B cell (primary cell): ENCODE data around the gene CACYBP. TPM values are rescaled to one million over a fixed set of nuclear protein-coding genes. Genes with fewer than 3 reads are reported as not detected.

Source experiments
- ATAC-seq: fragments of 200-7000 bp; cut with Tn5 transposase; one replicate; pipeline ENCODE4 v1.10.0; 2021; ENCODE audit warnings: low read depth, mild to moderate bottlenecking, moderate number of reproducible peaks, moderate library complexity
- CTCF ChIA-PET: fragments of 350-600 bp; sonication (Branson Sonifier 250); formaldehyde crosslinking; loops from one replicate; lab custom pipeline; 2021; ENCODE audit warnings: antibody characterized with exemption, inconsistent platforms; lab: Charles Lee
- POLR2A ChIA-PET: fragments of 350-600 bp; sonication (Branson Sonifier 250); formaldehyde crosslinking; loops from one replicate; lab custom pipeline; 2021; ENCODE audit warnings: antibody characterized with exemption; lab: Charles Lee
- DNase-seq: peaks from one replicate; pipeline ENCODE4 v3.0.0; 2013
- H2AFZ ChIP-seq: 2 replicates; pipeline ENCODE4 v1.6.1; 2012; ENCODE audit warnings: mild to moderate bottlenecking, low read depth, low read length; ENCODE audit not compliant: insufficient read depth, poor library complexity, severe bottlenecking
- H3K27ac ChIP-seq, 2 donors: 1 replicate in 1 of 2; 2 replicates in 1 of 2; pipeline ENCODE4 v1.5.1; 2012 to 2013; ENCODE audit warnings: low read length in 2 of 2, mild to moderate bottlenecking in 2 of 2, moderate library complexity in 1 of 2
- H3K27me3 ChIP-seq, 4 experiments: fragments of 200-600 bp in 1 of 4; sonication (generic) in 1 of 4; replicated peaks in 1 of 4; 1 replicate in 2 of 4; 2 replicates in 2 of 4; pipeline versions ENCODE4 v1.6.1 to v1.7.0; 2013 to 2016; ENCODE audit warnings: low read length in 3 of 4, mild to moderate bottlenecking in 2 of 4, mixed read lengths in 1 of 4, moderate library complexity in 1 of 4; ENCODE audit not compliant: insufficient read depth in 4 of 4, control insufficient read depth in 3 of 4; ENCODE audit errors: control extremely low read depth in 1 of 4
- H3K36me3 ChIP-seq, 2 experiments: replicated peaks in 1 of 2; 1 replicate in 1 of 2; 2 replicates in 1 of 2; pipeline versions ENCODE4 v1.6.1 to v1.7.1; 2013; ENCODE audit warnings: low read length in 1 of 2; ENCODE audit not compliant: insufficient read depth in 2 of 2, control insufficient read depth in 1 of 2; ENCODE audit errors: control extremely low read depth in 1 of 2, extremely low read depth in 1 of 2
- H3K4me1 ChIP-seq, 2 donors: fragments of 200-600 bp in 1 of 2; sonication (generic) in 1 of 2; 1 replicate in 1 of 2; 2 replicates in 1 of 2; pipeline versions ENCODE4 v1.5.1 to v1.6.1; 2013 to 2017; ENCODE audit warnings: low read length in 2 of 2; ENCODE audit not compliant: control insufficient read depth in 2 of 2, insufficient read depth in 2 of 2
- H3K4me2 ChIP-seq: replicated peaks from 2 replicates; pipeline ENCODE3; 2012; ENCODE audit warnings: mild to moderate bottlenecking, low read depth, low read length; ENCODE audit not compliant: poor library complexity, severe bottlenecking
- H3K4me3 ChIP-seq, 5 experiments: fragments of 200-600 bp in 1 of 5; sonication (generic) in 1 of 5; 1 replicate in 3 of 5; 2 replicates in 2 of 5; pipeline versions ENCODE4 v1.5.1 to v1.7.0; 2011 to 2016; ENCODE audit warnings: low read length in 4 of 5, mild to moderate bottlenecking in 4 of 5, low read depth in 2 of 5, control low read depth in 1 of 5, moderate library complexity in 1 of 5; ENCODE audit not compliant: insufficient read depth in 1 of 5; ENCODE audit errors: control extremely low read depth in 1 of 5, extremely low read depth in 1 of 5
- H3K79me2 ChIP-seq: fragments of 200-600 bp; sonication (generic); one replicate; pipeline ENCODE4 v1.6.0; 2016; ENCODE audit warnings: low read length; ENCODE audit not compliant: control insufficient read depth, insufficient read depth
- H3K9ac ChIP-seq: fragments of 200-600 bp; sonication (generic); 2 replicates; pipeline ENCODE4 v1.6.1; 2017; ENCODE audit warnings: mild to moderate bottlenecking, low read length, moderate library complexity
- H3K9me3 ChIP-seq, 3 donors: one replicate each; pipeline versions ENCODE4 v1.6.1 to v1.7.1; 2013; ENCODE audit warnings: low read length in 2 of 3; ENCODE audit not compliant: control insufficient read depth in 2 of 3, insufficient read depth in 1 of 3; ENCODE audit errors: control extremely low read depth in 1 of 3
- H4K20me1 ChIP-seq: 2 replicates; pipeline ENCODE4 v1.6.0; 2012; ENCODE audit warnings: mild to moderate bottlenecking, low read length; ENCODE audit not compliant: insufficient read depth, control insufficient read depth, poor library complexity, severe bottlenecking
- H3K27ac Mint-ChIP-seq: one replicate; pipeline ENCODE4 v1.8.0; 2021; ENCODE audit warnings: mixed read lengths
- H3K27me3 Mint-ChIP-seq: one replicate; pipeline ENCODE4 v1.8.0; 2021; ENCODE audit warnings: mixed read lengths
- H3K4me1 Mint-ChIP-seq: one replicate; pipeline ENCODE4 v1.8.0; 2021; ENCODE audit warnings: mixed read lengths
- H3K4me3 Mint-ChIP-seq: one replicate; pipeline ENCODE4 v1.8.0; 2021; ENCODE audit warnings: mixed read lengths
- H3K9me3 Mint-ChIP-seq: one replicate; pipeline ENCODE4 v1.8.0; 2022; ENCODE audit warnings: mixed read lengths; ENCODE audit not compliant: insufficient read depth
- CTCF ChIP-seq: fragments of 200-600 bp; IDR thresholded peaks from one replicate; pipeline ENCODE4 v1.8.0; 2022; ENCODE audit warnings: antibody characterized with exemption, mild to moderate bottlenecking
- EZH2 ChIP-seq: IDR thresholded peaks from 2 replicates; pipeline ENCODE4 v1.6.1; 2012; ENCODE audit warnings: borderline replicate concordance, low read depth, mild to moderate bottlenecking, moderate library complexity, low read length; ENCODE audit not compliant: insufficient read depth, poor library complexity, severe bottlenecking
- WGBS: methylation state at CpG from one replicate; pipeline ENCODE4 v1.1.5; 2013; ENCODE audit warnings: missing lambda C conversion rate; ENCODE audit not compliant: insufficient coverage; 5-methylcytosine and 5-hydroxymethylcytosine counted together
- intact Hi-C: fragments of 100-400 bp; cut with micrococcal nuclease; formaldehyde crosslinking; loops from one replicate; pipeline ENCODE4 v1.10.0; 2022
- polyA plus RNA-seq: library from polyadenylated mRNA; depleted of rRNA; stranded (reverse); fragments of >200 nt; gene quantifications from 2 replicates; pipeline ENCODE4 v1.2.3, GENCODE V29; 2012
- total RNA-seq, 2 donors: library from RNA; stranded (reverse); fragments of 120-200 nt in 1 of 2; gene quantifications; 1 replicate in 1 of 2; 2 replicates in 1 of 2; pipeline versions ENCODE4 v1.2.3 to v1.2.4, GENCODE V29; 2013 to 2022

CACYBP gene
- total and polyA plus RNA-seq, 2 donors (not counting 1 experiment from before 2014, with no cell fraction given), result 16.2 to 71.1 TPM

DNA sequence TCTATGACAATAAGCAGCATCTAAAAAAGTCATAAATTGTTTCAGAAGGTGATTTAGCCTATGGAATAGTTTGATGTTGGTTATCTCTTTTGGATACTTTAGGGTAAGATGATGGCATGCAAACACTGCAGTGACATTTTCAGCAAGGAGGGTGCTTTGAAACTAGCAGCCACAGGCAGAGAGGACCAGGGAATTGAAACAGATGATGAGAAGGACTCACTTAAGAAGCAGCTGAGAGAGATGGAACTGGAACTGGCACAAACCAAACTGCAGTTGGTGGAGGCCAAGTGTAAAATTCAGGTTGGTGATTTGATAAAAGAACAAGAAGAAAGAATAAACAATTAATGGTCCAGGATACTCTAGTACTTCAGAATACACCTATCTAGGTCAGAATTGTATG, 11.2 kb upstream of the CACYBP start:
- Mint-ChIP-seq H3K27ac (peak overlapping the region; percentile 23), H3K9me3 (no peaks in the 10 kb centered on the region), H3K4me1 (peaks cover 20% of the 10 kb centered on the region), H3K4me3 (no peak overlapping the region), H3K27me3 (no peaks in the 10 kb centered on the region)
- intact Hi-C loops, result no loop called here
- H3K4me1 ChIP-seq, result peaks cover 11 to 15% of the 10 kb centered on the region in 2 donors
- H3K27ac ChIP-seq, result peak overlapping the region in 1 of 2 donors; percentile 37
- no peak overlapping the region for H3K4me2 ChIP-seq
- ATAC-seq (no peak), DNase-seq (no peak)
- POLR2A ChIA-PET, result interaction anchor here (1.0 kb wide), 2 partner anchors 10 to 12 kb away, joined by 3 to 7 read pairs; no protein-coding TSS in a partner anchor
- TF ChIP-seq CTCF (no peak), EZH2 (no peak)
- H3K27me3 ChIP-seq, result no peaks in the 10 kb centered on the region
- H3K36me3 ChIP-seq, result peaks cover 3 to 5% of the 10 kb centered on the region in 2 experiments
- H3K9ac ChIP-seq, result no peak overlapping the region
- no peaks in the 10 kb centered on the region for H3K9me3 ChIP-seq
- H3K4me3 ChIP-seq, result no peak overlapping the region
- no peaks in the 10 kb centered on the region for H3K79me2 ChIP-seq
- no peaks in the 10 kb centered on the region for H4K20me1 ChIP-seq
- H2AFZ ChIP-seq, result no peak overlapping the region
- CTCF ChIA-PET, result interaction anchor here (1.0 to 1.7 kb wide), 4 partner anchors 8 to 218 kb away, joined by 3 to 5 read pairs (median 4); no protein-coding TSS in a partner anchor

DNA sequence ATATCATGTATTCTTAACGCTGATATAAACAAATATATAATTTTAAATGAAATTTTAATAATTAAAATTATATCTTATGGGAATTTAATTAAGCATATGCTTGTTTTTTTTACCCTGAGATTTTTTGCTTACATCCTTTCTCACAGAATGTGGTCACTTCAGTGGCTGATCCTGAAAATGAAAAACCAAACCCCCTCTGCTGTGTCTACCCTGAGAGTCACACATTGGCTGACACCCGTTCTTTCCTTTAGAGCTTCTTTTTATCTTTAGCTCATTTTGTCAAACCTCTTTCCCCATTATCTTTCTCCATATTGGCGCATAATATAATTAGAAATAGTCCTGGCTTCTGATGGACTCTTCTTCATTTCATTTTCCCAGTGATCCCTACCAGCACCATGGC, 10.8 kb upstream of the CACYBP start:
- Histone ChIP-seq H3K9me3 (no peaks in the 10 kb centered on the region), H3K27me3 (no peaks in the 10 kb centered on the region), H3K79me2 (no peaks in the 10 kb centered on the region), H3K4me2 (no peak overlapping the region), H3K36me3 (peaks cover 3 to 5% of the 10 kb centered on the region in 2 experiments), H3K27ac (peak overlapping the region in 1 of 2 donors; percentile 90), H4K20me1 (no peaks in the 10 kb centered on the region), H3K9ac (no peak overlapping the region), H3K4me1 (peaks cover 11 to 15% of the 10 kb centered on the region in 2 donors), H3K4me3 (no peak overlapping the region), H2AFZ (no peak overlapping the region)
- 100% methylated on average over 1 of the region's 3 CpGs for WGBS
- Mint-ChIP-seq H3K4me1 (peaks cover 20% of the 10 kb centered on the region), H3K9me3 (no peaks in the 10 kb centered on the region), H3K27me3 (no peaks in the 10 kb centered on the region), H3K4me3 (peak overlapping the region; percentile 2), H3K27ac (peak overlapping the region; percentile 26)
- intact Hi-C loops, result no loop called here
- DNase-seq (no peak), ATAC-seq (no peak)
- POLR2A ChIA-PET, result interaction anchor here (1.0 kb wide), 2 partner anchors 10 to 12 kb away, joined by 3 to 7 read pairs; no protein-coding TSS in a partner anchor
- CTCF ChIA-PET, result interaction anchor here (0.9 to 1.7 kb wide), 5 partner anchors 9 to 218 kb away, joined by 3 to 5 read pairs (median 3); no protein-coding TSS in a partner anchor
- TF ChIP-seq CTCF, result no peak
- no peak for TF ChIP-seq EZH2
